ENCODE measurements around the gene FAHD2A.
"Not testable (repeated sequence)": the region's sequence is repeated elsewhere in the genome, so short reads cannot be mapped to it uniquely, and the experiment has no call there.

GRCh38 chr2:95442474-95443099, 40.1 kb downstream of the FAHD2A start:
- not testable (repeated sequence) for TF ChIP-seq CTCF (IDR thresholded peaks at IDR 0.05; ENCODE audit: poor library complexity); EZH2 (IDR thresholded peaks at IDR 0.05; ENCODE audit: borderline replicate concordance); EZH2phosphoT487 (IDR thresholded peaks at IDR 0.05; ENCODE audit: low read depth, severe bottlenecking, unreplicated experiment)

Data from hepatocyte (in vitro differentiated cells).